GM12878 (cell line): ENCODE data around the gene RNF130.

Source experiments
- BHLHE40 ChIP-seq, 2 experiments: fragments of 450-650 bp in 1 of 2; IDR thresholded peaks; 2 replicates each; pipeline ENCODE4 v1.6.1; 2011 to 2017; ENCODE audit warnings: low read depth in 2 of 2, borderline replicate concordance in 1 of 2, improper control_type of control experiment in 1 of 2, low read length in 1 of 2, mild to moderate bottlenecking in 1 of 2
- CREB1 ChIP-seq: IDR thresholded peaks from 2 replicates; pipeline ENCODE4 v1.6.1; 2012; ENCODE audit warnings: low read depth, mild to moderate bottlenecking, inconsistent platforms
- MYB ChIP-seq: fragments of 150-350 bp; IDR thresholded peaks from 2 replicates; pipeline ENCODE4 v1.6.1; 2014; ENCODE audit warnings: mild to moderate bottlenecking, low read depth, low read length, borderline replicate concordance
- POLR2A ChIP-seq: IDR thresholded peaks from 2 replicates; pipeline ENCODE4 v1.6.1; 2011; ENCODE audit warnings: low read depth, mild to moderate bottlenecking, low read length
- RAD21 ChIP-seq: IDR thresholded peaks from 2 replicates; pipeline ENCODE4 v1.6.1; 2011; ENCODE audit warnings: mild to moderate bottlenecking, low read depth, low read length, moderate library complexity; ENCODE audit not compliant: insufficient read depth
- RBBP5 ChIP-seq: fragments of 200-600 bp; sonication (generic); conservative IDR thresholded peaks from 2 replicates; pipeline ENCODE4 v1.6.1; 2016
- SMAD5 ChIP-seq: IDR thresholded peaks from 2 replicates; pipeline ENCODE4 v1.6.1; 2016; ENCODE audit warnings: antibody characterized with exemption, low read depth
- TARDBP ChIP-seq: IDR thresholded peaks from 2 replicates; pipeline ENCODE4 v1.6.1; 2016; ENCODE audit warnings: borderline replicate concordance
- YY1 ChIP-seq: IDR thresholded peaks from 2 replicates; pipeline ENCODE4 v1.6.1; 2011; ENCODE audit warnings: low read depth, mild to moderate bottlenecking, low read length
- ZZZ3 ChIP-seq: IDR thresholded peaks from 2 replicates; pipeline ENCODE4 v1.6.1; 2011; ENCODE audit warnings: low read depth; ENCODE audit not compliant: control insufficient read depth, insufficient read length
- TF ChIP-seq, protein P1 (sequence below), 3 experiments: IDR thresholded peaks in 2 of 3; conservative IDR thresholded peaks in 1 of 3; 2 replicates each; pipeline ENCODE4 v1.5.1; 2011; ENCODE audit warnings: low read depth in 3 of 3, low read length in 3 of 3, mild to moderate bottlenecking in 3 of 3, control low read depth in 2 of 3, moderate library complexity in 2 of 3, inconsistent platforms in 1 of 3, mixed read lengths in 1 of 3; ENCODE audit not compliant: control insufficient read depth in 2 of 3, insufficient read depth in 1 of 3; ENCODE audit errors: extremely low read depth in 1 of 3

GRCh38 chr5:180053061-180053602, 18.4 kb downstream of the RNF130 start:
- TF ChIP-seq POLR2A (no peak), RAD21 (no peak), RBBP5 (no peak), BHLHE40 (IDR thresholded peaks at IDR 0.05; ENCODE audit: borderline replicate concordance in 1 of 2, low read depth in 2 of 2, low read length in 1 of 2) (no peak), MYB (no peak), CREB1 (no peak), SMAD5 (no peak), TARDBP (no peak), ZZZ3 (no peak), YY1 (no peak)
- TF ChIP-seq, protein P1, sequence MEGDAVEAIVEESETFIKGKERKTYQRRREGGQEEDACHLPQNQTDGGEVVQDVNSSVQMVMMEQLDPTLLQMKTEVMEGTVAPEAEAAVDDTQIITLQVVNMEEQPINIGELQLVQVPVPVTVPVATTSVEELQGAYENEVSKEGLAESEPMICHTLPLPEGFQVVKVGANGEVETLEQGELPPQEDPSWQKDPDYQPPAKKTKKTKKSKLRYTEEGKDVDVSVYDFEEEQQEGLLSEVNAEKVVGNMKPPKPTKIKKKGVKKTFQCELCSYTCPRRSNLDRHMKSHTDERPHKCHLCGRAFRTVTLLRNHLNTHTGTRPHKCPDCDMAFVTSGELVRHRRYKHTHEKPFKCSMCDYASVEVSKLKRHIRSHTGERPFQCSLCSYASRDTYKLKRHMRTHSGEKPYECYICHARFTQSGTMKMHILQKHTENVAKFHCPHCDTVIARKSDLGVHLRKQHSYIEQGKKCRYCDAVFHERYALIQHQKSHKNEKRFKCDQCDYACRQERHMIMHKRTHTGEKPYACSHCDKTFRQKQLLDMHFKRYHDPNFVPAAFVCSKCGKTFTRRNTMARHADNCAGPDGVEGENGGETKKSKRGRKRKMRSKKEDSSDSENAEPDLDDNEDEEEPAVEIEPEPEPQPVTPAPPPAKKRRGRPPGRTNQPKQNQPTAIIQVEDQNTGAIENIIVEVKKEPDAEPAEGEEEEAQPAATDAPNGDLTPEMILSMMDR (IDR thresholded peaks at IDR 0.05 in 2 of 3, conservative IDR thresholded peaks at IDR 0.05 in 1 of 3; ENCODE audit: control insufficient read depth in 2 of 3, extremely low read depth in 1 of 3, insufficient read depth in 1 of 3, low read depth in 3 of 3, low read length in 3 of 3), result no peak
